Stimulated activated naive CD8-positive, alpha-beta T cell treated with anti-CD3 and anti-CD28 coated beads, Interleukin-15, Interleukin-2, amounts not matched to agents 100 U/mL and 50 U/mL, for 24 hours (primary cell): ENCODE measurements around the gene KRT2.
"Not testable (repeated sequence)": the region's sequence is repeated elsewhere in the genome, so short reads cannot be mapped to it uniquely, and the experiment has no call there.

Experiments
- ATAC-seq: fragments of 150-1000 bp; cut with Tn5 transposase; one replicate; pipeline ENCODE4 v1.10.0; 2021
- DNase-seq: peaks from one replicate; pipeline ENCODE4 v3.0.0; 2021

The KRT2 gene

DNA sequence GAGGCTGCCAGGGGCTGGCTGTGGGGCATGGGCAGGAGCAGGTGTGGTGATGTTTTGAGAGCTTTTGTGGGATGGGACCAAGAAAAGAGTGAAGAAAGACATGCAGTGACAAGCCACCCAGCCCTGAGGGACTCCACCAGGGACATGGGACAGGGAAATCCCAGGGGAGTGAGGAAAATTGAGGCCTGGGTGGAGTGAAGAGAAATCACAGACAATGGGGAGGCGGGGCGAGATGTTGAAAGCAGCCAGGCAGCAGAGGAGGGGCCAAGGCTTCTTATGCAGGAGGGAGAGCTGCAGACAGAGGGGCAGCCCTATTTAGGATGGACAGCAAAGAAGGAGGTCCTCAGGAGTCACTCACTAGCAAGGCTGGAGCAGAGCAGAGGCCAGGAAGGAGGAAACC lies 32.4 kb upstream of the KRT2 start:
- no peak for ATAC-seq
- no peak for DNase-seq

- no peak for ATAC-seq
- DNase-seq, result no peak
These were observed 31.7 kb upstream of the KRT2 start for GRCh38 chr12:52683575-52684300.

GRCh38 chr12:52682938-52683574 lies 31.0 kb upstream of the KRT2 start:
- no peak for DNase-seq
- no peak for ATAC-seq

GRCh38 chr12:52682381-52682660 lies 30.3 kb upstream of the KRT2 start:
- DNase-seq (no peak), ATAC-seq (no peak)

DNA sequence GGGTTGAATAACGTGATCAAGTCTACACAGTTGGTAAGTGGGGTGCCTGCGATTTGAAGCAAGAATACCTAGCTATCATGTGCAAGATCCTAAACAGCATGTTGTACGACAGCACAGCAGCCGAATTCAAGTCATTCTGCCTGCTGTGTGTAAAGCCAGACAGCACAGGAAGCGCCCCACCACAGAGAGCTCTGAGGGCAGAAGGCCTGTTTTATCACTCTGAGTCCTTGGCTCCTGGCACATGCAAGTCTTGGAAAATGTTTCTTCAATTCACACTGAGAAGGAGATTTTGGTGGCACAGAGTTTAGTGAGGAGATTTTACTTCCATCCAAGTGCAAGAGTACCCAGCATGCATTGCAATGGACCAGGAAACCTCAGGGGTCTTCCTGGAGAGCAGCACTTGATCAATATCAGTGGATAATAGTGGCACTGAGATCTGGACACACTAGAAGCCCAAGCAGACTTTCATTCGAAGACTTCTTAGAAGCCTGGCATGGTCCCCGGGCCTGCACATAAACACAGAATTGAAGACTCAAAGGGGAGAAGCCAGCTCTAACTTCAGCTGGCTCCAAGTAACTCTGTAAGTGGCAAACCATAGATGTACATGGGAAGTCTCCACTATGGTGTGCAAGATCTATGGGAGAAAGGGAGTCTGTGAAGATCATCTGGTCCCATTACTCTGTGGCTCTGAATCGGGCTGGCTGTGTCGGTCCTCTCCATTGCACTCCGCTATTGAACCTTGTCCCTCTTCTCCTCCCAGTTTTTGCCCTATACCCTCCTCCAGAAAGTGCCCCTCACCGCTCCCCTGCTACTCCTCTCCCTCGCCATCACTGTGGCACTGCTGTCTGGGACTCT lies 29.7 kb upstream of the KRT2 start:
- ATAC-seq (peak; percentile 70), DNase-seq (peak; percentile 23)

DNA sequence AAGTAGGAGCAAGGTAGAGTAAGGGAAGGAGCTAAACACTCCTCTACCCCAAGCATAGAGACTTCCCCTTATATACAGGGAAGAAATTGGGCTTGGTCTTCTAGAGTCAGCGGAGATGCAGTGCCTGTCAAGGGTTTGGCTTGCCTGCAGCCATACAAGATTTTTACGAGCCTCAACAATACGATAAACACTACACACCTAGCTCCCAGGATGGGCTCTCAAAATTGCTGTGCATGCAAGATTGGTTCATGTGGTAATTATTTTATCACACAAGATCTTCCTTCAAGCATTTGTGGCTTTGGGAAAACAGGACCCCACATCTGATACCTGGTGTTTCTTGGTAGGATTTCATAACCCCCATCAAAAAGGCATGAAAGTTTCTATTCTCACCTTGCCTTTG lies 28.4 kb upstream of the KRT2 start, which contains the start of gene KRT1:
Gene KRT1, minus strand, starts transcription at position 45 of the 400 bp plus-strand sequence. CDS start 59 bp downstream, outside the sequence.
- ATAC-seq (no peak), DNase-seq (no peak)

GRCh38 chr12:52679875-52680274 lies 27.9 kb upstream of the KRT2 start:
- no peak for ATAC-seq

GRCh38 chr12:52677671-52678070 lies 25.7 kb upstream of the KRT2 start:
- no peak for ATAC-seq
- no peak for DNase-seq

More at GRCh38 chr12:52679875-52680274, 27.9 kb upstream of the KRT2 start:
- no peak for DNase-seq

DNA sequence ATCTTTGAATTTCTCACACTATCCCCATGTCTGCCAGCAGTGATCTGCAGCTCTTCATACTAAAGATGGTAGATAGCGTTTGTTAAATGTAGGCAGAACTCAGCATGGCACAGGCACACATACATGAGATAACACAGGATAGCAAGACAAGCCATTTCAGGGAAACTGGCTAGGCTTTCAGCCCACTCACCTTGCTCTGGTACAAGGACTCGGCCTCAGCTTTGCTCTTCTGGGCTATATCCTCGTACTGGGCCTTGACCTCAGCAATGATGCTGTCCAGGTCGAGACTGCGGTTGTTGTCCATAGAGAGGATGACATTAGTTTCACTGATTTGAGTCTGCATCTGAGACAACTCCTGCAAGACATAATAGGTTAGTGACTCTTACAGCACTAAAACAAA lies 25.1 kb upstream of the KRT2 start:
- ATAC-seq, result no peak
- no peak for DNase-seq

- ATAC-seq (no peak), DNase-seq (no peak)
These were observed 24.2 kb upstream of the KRT2 start for GRCh38 chr12:52676163-52676562.

DNA sequence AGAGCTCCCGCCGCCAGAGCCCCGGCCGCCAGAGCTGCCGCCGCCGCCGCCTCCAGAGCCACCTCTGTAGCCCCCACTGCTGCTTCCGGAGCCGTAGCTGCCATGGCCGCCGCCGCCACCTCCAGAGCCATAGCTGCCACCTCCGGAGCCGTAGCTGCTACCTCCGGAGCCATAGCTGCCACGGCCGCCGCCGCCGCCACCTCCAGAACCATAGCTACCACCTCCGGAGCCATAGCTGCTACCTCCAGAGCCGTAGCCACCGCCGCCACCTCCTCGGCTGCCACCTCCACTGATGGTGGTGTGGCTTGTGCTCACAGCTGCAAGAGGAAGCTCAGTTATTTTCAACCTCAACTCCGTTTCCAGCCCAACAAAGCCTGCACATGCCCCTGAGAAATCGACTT lies 23.3 kb upstream of the KRT2 start:
- no peak for DNase-seq
- peak; percentile 13 for ATAC-seq

DNA sequence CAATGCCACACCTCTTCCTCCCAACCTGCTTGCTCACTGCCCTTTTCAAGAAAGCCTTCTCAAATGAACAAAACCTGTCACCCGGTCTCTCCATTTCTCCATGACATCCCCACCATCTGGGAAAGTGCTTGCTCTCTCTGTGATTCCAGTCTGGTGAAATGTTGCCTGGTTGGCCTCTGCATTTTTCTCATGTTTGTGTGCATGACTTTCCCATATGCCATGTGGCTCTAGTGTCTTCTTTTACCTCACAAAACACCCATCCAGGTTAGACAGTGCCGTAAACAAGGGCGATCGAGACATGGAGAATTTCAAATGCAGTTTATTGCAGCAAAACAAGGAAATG lies 22.4 kb upstream of the KRT2 start:
- ATAC-seq (no peak), DNase-seq (no peak)

DNA sequence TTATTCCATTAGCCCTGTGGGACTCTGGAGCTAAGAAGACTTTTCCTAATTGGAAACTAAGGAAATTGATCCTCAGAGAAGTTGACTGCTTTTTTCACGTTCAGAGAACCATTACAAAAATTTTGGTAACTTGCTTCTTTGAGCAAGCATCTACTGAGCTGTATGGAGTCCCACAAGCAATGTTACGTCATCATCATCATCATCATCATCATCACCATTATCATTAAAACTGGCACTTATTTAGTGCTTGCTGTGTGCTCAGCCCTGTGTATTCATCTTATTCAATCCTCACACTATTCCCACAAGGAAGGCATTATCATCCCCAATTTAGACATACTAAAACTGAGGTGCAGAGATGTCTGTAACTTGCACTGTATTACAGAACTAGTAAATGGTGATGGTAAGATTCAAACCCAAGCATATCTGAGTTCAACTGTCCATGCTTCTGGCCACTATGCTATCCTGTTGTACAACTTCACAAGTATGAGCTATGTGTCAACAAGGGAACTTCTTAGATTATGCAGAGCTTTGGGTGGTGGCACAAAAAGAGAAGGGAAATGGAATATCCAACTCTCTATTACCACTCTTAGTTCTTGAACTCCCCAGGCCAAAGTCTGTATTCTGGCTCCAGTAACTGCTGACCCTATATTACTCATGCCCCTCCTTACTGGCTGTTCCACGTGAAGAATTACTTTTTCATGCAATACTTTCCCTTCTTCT lies 21.9 kb upstream of the KRT2 start:
- ATAC-seq, result no peak
- no peak for DNase-seq

- no peak for DNase-seq
- ATAC-seq, result no peak
These were observed 21.2 kb upstream of the KRT2 start for GRCh38 chr12:52673217-52673616.

DNA sequence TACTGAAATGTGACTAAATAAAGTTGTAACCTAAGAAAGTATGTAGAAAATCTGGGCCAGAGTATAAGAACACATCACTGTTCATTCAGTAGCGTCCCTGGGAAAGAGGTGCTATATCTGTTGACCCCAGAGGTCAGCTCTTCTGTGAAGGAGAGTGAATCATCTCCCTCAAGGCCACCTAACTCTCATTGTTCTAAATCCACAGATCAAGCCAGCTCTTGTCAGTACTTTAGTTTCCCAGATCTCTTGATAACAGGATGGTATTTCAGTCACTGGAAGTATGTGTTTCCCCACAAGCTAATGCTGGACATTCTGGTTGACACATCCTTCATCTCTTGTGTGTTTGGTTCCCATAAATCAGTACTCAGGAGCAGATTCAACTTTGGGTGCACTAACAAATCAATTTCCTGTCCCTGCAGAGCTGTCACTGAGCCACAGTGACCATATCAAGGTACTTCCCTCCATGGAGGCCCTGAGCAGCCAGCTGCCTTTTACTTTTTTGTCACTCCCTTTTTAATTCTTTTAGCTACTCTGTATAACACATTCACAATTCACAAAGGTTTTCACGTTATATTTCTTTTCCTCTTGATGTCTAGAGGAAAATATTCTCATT lies 20.4 kb upstream of the KRT2 start:
- DNase-seq, result no peak
- no peak for ATAC-seq

- ATAC-seq, result no peak
- DNase-seq, result no peak
These were observed 18.9 kb upstream of the KRT2 start for GRCh38 chr12:52670961-52671360.

GRCh38 chr12:52670506-52670905 lies 18.5 kb upstream of the KRT2 start:
- DNase-seq, result no peak
- no peak for ATAC-seq

DNA sequence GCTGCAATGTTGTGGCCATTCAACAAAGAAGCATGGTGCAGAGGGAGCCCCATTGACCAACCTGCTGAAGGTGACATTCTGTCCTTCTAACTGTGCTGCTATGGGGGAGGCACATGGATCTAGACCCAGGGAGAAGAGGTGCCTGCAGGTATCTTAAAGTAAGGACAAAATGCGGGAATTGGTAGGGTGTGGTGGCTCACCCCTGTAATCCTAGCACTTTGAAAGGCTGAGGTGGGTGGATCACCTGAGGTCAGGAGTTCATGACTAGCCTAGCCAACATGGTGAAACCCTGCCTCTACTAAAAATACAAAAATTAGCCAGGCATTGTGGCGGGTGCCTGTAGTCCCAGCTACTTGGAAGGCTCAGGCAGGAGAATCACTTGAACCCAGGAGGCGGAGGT lies 17.9 kb upstream of the KRT2 start:
- not testable (repeated sequence) for ATAC-seq, DNase-seq

GRCh38 chr12:52669426-52669825 lies 17.4 kb upstream of the KRT2 start:
- no peak for DNase-seq
- ATAC-seq, result no peak

DNA sequence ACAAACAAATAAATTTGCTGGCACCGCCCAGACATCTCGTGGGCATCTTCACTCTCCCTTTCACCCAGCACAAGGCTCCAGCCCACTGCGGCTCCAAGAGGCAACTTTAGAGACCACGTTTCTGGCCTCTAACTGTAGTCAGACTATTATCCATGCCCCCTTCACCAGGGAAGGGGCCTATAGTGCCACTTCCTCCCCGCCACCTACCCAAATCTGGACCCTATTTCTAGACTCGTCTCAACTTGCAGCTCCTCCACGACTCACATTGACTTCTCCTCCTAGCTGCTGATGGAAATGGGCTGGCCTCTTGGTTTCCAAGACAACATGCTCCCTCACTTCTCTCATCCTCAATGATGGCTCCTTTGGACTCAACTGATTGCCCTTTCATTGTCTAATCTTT lies 15.9 kb upstream of the KRT2 start:
- no peak for ATAC-seq

DNA sequence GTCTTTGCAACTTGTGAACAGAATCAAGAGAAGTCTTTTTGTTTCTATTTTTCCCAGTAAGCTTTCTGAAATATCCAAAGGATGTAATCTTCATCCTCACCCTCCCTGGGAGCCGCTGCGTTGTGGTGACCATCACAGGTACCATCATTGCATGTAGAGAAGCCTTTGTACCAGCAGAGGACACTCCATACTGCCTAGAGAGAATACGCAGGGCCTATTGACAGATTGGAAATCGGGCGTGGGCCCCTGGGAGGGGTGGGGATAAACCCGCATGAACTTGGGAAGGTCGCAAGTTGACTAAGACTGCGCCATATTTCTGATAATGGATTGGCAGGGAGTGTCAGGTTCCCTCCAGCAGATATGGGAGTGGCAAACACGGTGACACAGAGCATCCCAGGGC lies 15.5 kb upstream of the KRT2 start:
- ATAC-seq (no peak), DNase-seq (no peak)

More for the DNA sequence above, 15.9 kb upstream of the KRT2 start:
- no peak for DNase-seq

DNA sequence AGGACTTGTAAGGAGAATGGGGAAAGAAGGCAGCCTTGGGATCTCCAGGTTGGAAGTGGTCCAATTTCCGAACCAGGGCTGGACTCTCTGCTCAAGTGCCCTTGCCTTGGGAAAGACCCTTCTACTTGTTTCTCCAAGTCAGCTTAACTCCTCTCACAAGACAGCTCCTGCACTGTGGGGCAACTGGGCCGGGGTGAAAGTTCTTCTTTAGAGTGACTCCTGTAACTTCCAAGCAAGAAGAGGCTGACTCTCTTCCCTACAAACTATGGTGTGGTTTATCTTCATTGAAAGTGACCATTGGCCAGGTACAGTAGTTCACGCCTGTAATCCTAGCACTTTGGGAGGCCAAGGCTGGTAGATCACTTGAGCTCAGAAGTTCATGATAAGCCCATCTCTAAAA lies 14.5 kb upstream of the KRT2 start:
- no peak for ATAC-seq
- DNase-seq, result no peak
